ENCODE data around the gene CCDC172.

Gene CCDC172, protein sequence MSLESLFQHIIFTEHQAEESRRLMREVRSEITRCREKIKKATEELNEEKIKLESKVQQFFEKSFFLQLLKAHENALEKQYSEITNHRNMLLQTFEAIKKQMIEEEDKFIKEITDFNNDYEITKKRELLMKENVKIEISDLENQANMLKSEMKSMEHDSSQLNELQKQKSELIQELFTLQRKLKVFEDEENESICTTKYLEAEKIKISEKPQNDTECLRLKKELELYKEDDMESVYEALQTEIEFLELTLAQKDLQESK

GRCh38 chr10:116324227-116324950 lies at the start of gene CCDC172:
Gene CCDC172 (plus strand): TSS chr10:116324448. CDS start chr10:116325012, 564 bp downstream.
- DNase-seq: no peak

GRCh38 chr10:116276981-116277380 lies 47.3 kb upstream of the CCDC172 start:
- no peak for DNase-seq

DNA sequence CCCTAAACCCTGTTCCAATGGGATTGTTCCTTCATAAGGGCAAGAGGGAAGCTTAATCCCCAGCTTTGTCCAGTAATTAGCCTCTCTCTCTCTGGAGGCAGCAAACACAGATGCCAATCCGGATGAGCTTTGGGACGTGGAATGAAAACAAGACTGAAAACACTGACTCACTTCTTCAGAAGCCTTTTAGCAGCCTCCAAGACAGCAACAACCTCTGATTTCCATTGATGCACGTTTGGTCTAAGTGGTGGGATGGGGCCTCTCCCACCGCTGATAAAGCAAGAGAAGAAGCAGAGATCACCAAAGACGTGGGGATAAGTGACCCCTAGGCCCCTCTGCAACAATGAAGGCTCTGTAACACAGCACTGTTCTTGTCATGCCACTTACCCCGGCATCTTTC lies 45.4 kb upstream of the CCDC172 start:
- DNase-seq: no peak

DNA sequence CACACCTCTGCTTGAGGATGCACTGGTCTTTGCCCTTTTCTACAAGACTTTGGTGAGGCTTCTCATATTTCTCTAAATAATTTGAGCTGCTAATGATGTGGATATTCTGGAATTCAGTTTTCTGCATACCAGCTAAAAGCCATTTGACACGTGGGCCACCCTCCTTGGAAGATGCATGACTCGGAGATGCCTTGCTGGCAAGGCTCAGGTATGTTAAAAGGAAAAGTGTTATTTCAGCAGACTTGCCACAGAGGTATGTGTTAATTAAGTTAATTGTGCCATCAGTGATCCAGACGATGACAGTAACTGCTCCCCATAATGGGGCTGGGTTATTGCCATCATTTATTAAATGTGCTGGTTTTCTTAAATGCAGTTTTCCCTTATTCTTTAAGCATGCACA lies 42.5 kb upstream of the CCDC172 start:
- no peak for DNase-seq

GRCh38 chr10:116286626-116287200 lies 37.5 kb upstream of the CCDC172 start:
- DNase-seq: no peak

- DNase-seq: no peak
Observed at GRCh38 chr10:116287906-116288501, 36.2 kb upstream of the CCDC172 start.

GRCh38 chr10:116289652-116290051 lies 34.6 kb upstream of the CCDC172 start:
- no peak for DNase-seq

DNA sequence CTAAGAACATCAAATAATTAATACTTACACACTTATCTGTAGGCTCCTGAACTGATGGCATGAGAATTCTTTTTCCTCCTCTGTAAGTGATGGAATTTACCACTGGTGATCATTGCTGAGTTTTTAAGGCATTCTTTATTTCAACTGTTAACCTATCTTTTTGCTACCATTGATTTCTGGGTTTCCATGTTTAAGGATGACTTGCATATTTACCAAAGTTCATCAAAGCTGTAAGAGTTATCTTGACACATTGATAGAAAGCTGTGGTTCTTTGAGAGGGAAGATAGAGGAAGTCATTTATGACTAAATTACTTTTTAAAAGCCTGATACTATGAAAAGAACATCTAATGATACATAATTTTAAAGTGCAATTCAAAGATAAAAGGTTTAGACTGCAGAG lies 31.8 kb upstream of the CCDC172 start:
- no peak for DNase-seq

DNA sequence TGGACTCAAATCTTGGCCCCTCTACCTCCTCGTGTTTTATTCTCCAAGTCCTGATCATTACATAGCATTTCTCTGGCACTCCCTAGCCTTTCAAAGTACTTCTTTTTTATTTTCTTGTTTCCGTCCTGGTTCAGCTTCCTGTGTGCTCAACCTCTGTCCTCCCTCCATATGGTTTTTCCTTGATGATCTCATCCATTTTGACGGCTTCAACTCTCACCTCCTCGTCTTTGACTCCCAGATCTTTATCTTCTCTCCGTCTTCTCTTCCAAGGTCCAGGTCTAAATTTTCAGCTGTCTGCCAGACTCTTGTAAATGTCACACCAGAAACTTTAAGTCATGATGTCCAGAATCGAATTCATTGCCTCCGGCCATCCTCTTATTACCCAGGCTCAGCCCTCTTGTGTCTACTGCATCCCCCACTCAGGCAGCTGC lies 27.9 kb upstream of the CCDC172 start:
- no peak for DNase-seq

DNA sequence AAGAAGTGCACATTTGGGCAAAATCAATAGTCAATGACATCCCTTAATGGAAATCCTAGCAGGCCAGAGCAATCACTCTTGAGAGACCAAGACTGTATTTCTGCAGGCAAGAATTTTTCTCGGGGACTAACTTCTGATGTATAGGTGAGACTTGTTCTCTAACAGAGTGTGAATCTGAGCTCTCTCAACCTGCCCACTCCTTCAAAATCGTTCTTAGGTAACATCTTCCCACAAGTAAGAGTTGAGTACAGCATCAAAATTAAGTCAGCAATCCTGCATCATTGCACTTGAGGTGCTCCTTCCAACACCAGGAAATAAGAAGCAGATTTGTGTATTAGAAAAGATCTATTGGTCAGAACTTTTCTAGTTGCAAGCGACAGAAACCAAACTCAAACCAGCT lies 25.7 kb upstream of the CCDC172 start:
- no peak for DNase-seq

- DNase-seq: no peak
Observed at GRCh38 chr10:116300542-116300941, 23.7 kb upstream of the CCDC172 start.

GRCh38 chr10:116304923-116305322 lies 19.3 kb upstream of the CCDC172 start:
- no peak for DNase-seq

- DNase-seq: no peak
Observed at GRCh38 chr10:116306847-116307246, 17.4 kb upstream of the CCDC172 start.

DNA sequence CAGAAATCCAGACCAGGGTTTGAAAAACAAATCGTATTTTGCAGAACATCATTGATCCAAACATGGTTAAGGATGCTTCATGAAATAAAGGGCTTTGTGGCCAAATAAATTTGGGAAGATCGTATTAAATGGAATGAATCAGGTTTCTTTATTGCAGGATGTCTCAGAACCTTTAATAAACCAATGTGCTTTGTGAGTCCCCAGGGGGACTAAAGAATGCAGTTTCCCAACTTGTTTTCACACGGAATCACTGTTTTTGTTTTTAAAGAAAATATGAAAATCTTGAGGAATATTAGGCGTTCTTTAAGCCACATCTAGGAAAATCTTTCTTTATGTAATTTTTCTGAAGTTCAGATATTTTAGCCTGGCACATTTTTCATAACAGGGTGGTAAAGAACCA lies 16.8 kb upstream of the CCDC172 start:
- DNase-seq: no peak

DNA sequence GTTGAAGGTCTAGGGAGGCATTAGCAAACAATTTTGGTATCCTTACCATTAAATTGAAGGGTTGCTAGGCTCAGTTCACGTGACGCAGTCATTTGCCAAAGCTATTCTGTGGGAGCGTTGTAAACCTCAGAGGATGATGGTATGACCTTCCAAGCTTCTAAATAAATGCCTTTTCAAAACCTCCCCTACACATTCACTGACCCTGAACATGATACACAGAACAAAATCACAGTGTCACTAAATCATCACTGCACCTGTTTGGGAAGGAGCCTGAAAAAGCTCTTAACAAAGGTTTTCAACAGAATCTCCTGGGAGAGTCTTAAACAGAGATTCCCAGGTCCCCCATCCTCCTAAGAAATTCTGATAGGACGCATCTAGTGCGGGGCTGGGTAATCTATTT lies 13.2 kb upstream of the CCDC172 start:
- DNase-seq: no peak

GRCh38 chr10:116311706-116312490 lies 12.3 kb upstream of the CCDC172 start:
- DNase-seq: no peak

- no peak for DNase-seq
Observed at GRCh38 chr10:116312548-116312947, 11.7 kb upstream of the CCDC172 start.

- no peak for DNase-seq
Observed at GRCh38 chr10:116316503-116316902, 7.7 kb upstream of the CCDC172 start.

DNA sequence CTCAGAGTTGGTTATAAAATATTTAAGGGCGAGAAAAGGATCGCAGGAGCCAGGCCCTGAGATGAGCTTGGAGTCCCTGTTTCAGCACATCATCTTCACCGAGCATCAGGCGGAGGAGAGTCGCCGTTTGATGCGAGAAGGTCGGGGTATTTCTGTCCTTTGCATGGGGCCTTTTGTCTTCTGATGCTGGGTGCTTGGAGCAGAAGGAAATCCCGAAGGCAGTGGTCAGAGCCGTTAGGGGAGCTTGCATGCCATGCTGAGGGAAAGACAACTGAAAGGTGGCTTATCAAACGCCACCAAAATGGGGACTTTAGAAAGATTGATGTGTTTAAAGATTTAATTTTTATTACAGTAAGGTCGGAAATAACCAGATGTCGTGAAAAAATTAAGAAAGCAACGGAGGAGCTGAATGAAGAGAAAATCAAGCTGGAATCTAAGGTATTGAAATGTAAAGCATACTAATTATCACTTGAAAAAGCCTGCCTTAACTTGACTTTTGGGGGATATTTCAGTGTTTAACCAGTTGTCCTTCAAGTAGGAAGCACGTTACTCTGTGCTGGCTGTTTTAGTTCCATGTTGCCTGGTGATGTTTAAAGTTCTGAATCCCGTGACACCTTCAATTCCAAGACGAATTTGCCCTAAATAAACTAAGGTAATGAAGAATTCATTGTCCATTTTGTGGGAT lies 845 bp downstream of the CCDC172 start:
- DNase-seq: no peak

GRCh38 chr10:116325987-116326386 lies 1.7 kb downstream of the CCDC172 start:
- DNase-seq: no peak

- no peak for DNase-seq
Observed at GRCh38 chr10:116329153-116329552, 4.9 kb downstream of the CCDC172 start.

DNA sequence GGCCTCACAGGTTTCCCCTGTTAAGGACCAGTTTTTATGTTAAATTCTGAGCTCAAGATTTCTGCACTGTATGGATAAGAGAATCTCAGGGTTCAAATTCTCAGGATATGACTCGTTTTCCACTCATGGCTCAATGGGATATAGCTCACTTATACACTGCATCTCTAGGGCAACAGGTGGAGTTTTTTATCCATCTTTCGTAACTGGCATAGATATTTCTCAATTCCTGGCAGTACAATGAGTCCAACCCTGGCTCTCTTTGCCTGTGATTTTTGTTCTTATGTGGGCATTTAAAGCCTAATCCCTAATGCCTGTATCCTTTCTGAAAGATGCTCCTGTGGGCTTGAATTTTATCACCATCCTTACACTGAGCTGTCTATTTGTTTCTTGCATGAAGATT lies 7.6 kb downstream of the CCDC172 start:
- no peak for DNase-seq
